Muscle layer of colon (tissue), 2 donors: ENCODE measurements around the gene CPXM1.
A peak's percentile ranks its signal among the peaks of the same experiment; 100 is the strongest.

Source experiments
- H3K27ac ChIP-seq: one replicate; pipeline ENCODE4 v1.7.0; 2013; ENCODE audit warnings: low read depth, mild to moderate bottlenecking, low read length, moderate library complexity
- H3K27me3 ChIP-seq, 2 donors: one replicate each; pipeline ENCODE4 v1.7.0; 2013; ENCODE audit warnings: low read length in 2 of 2, mild to moderate bottlenecking in 2 of 2; ENCODE audit not compliant: insufficient read depth in 2 of 2, control insufficient read depth in 1 of 2
- H3K36me3 ChIP-seq: one replicate; pipeline ENCODE4 v1.7.0; 2013; ENCODE audit warnings: mild to moderate bottlenecking, low read length; ENCODE audit not compliant: insufficient read depth
- H3K4me1 ChIP-seq: one replicate; pipeline ENCODE4 v1.7.0; 2013; ENCODE audit warnings: mild to moderate bottlenecking, low read length; ENCODE audit not compliant: insufficient read depth
- H3K4me3 ChIP-seq, 2 donors: one replicate each; pipeline ENCODE4 v1.7.0; 2013; ENCODE audit warnings: low read length in 2 of 2, low read depth in 1 of 2, mild to moderate bottlenecking in 1 of 2, moderate library complexity in 1 of 2
- H3K9ac ChIP-seq: one replicate; pipeline ENCODE4 v1.7.0; 2013; ENCODE audit warnings: low read length
- H3K9me3 ChIP-seq: one replicate; pipeline ENCODE4 v1.7.0; 2013; ENCODE audit warnings: mild to moderate bottlenecking, low read length
- donor health status: abdominal sarcoma.
- donor health status: Adenocarcinoma of cecum.

Gene CPXM1

DNA sequence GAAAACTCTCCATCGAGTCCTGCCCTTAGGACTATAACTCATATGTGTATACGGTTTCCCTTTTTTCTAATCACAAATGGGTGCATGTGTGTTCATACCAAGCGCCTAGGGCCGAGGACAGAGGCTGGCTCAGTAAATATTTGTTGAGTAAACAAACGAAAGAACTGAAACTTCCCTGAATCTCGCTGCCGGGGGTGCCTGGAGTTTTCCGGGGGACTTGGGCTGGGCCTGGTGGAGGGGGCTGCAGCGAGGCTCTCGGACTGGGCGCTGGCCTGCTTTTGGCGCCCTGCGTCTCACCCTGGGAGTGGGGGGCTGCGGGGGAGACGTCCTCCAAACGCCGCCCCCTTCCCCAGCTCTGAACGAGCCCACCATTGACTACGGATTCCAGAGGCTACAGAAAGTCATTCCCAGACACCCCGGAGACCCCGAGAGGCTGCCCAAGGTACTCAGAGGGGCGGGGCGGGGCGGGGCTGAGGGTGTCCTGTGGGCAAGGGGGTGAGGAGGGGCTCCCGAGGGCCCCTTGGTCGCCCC lies 49.0 kb downstream of the CPXM1 start:
- H3K27me3 ChIP-seq, result peaks cover 14 to 39% of the 10 kb centered on the region in 2 donors
- H3K9ac ChIP-seq, result no peak overlapping the region
- H3K9me3 ChIP-seq, result no peaks in the 10 kb centered on the region
- H3K4me3 ChIP-seq, result peak overlapping the region; percentile 41 to 45
- H3K36me3 ChIP-seq, result no peaks in the 10 kb centered on the region
- no peak overlapping the region for H3K27ac ChIP-seq
- H3K4me1 ChIP-seq, result peaks cover 21% of the 10 kb centered on the region

DNA sequence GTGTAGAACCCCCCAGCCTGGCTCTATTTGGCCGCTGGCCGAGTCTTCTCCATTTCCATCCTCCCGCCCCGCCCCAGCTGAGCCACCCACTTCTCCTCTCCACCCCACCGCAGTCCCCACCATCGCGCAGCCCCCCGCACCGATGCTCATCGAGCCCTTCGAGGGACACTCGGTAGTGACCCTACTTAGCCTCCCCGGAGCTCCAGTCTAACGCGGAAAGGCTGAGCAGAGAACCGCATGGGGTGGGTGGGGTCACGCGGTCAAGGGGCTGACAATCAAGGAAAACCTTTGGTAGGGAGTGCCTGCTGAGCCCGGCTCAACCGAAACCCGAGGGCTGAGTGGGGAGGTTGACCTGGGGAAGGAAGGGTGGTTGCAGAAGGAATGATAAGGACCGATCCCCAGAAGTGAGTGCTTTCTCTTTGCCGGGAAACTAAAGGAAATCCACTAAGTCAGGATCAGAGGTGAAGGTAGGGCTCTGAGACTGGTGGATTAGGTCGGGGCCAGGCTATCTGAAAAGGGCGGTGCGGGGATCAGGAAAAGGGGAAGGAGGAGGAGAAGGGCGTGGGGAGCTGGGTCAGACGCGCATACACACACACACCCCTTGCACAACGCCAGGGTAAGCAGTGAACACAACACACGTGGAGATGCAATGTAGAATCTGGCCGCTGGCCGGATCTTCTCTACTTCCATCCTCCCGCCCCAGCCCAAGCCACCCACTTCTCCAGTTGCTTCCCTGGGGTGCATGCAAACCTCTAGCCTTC lies 49.8 kb downstream of the CPXM1 start:
- H3K9me3 ChIP-seq, result no peaks in the 10 kb centered on the region
- H3K27ac ChIP-seq, result no peak overlapping the region
- H3K27me3 ChIP-seq, result peaks cover 14 to 39% of the 10 kb centered on the region in 2 donors
- H3K9ac ChIP-seq, result no peak overlapping the region
- no peaks in the 10 kb centered on the region for H3K36me3 ChIP-seq
- peak overlapping the region in 1 of 2 donors; percentile 45 for H3K4me3 ChIP-seq
- H3K4me1 ChIP-seq, result peaks cover 21% of the 10 kb centered on the region

DNA sequence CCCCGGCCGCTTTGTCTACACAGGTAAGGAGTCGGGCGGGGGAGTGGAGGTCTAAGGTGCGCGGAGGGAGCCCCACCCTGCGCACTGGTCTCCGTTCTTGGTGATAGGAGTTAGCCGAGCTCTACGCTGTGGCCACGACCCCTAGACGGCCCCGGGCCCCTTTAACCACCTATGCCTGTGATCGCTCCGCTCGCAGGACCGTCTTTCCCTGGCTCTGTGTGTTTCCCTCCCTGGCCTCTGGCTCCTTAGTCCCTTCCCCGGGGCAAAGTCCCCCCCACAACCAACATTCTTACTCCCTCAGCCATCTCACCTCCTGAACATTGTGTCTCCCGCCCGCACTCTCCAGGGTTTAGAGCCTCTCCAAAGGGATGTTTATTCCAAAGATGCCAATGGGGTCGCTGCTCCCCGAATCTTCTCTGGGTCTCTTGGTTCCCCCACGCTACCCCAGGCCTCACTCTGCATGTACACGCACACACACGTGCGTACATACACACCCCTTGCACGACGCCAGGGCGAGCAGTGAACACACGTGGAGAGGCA lies 50.4 kb downstream of the CPXM1 start:
- H3K9me3 ChIP-seq, result no peaks in the 10 kb centered on the region
- peaks cover 21% of the 10 kb centered on the region for H3K4me1 ChIP-seq
- no peak overlapping the region for H3K27ac ChIP-seq
- H3K36me3 ChIP-seq, result no peaks in the 10 kb centered on the region
- H3K27me3 ChIP-seq, result peaks cover 14 to 36% of the 10 kb centered on the region in 2 donors
- H3K4me3 ChIP-seq, result no peak overlapping the region
- H3K9ac ChIP-seq, result no peak overlapping the region

DNA sequence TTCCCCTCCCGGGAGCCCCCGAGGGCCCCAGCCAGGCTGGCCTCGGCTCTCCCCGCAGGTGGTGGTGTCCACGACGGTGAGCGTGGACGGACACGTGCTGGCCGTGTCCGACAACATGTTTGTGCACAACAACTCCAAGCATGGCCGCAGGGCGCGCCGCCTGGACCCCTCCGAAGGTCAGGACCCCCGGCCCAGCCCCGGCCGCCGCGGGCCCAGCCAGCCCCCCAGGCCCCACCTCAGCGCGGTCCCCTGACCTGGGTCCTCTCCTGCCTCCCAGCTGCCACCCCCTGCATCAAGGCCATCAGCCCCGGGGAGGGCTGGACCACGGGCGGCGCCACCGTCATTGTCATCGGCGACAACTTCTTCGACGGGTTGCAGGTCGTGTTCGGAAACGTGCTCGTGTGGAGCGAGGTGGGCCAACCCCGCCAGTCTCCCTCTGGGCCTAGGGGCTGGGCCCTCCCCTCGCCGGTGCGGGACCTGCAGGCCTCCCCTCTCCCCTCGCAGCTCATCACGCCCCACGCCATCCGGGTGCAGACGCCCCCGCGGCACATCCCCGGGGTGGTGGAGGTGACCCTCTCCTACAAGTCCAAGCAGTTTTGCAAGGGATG lies 51.0 kb downstream of the CPXM1 start:
- H3K4me1 ChIP-seq, result peaks cover 21% of the 10 kb centered on the region
- no peak overlapping the region for H3K9ac ChIP-seq
- H3K9me3 ChIP-seq, result no peaks in the 10 kb centered on the region
- no peak overlapping the region for H3K27ac ChIP-seq
- H3K4me3 ChIP-seq, result no peak overlapping the region
- H3K36me3 ChIP-seq, result no peaks in the 10 kb centered on the region
- H3K27me3 ChIP-seq, result peaks cover 14 to 31% of the 10 kb centered on the region in 2 donors

DNA sequence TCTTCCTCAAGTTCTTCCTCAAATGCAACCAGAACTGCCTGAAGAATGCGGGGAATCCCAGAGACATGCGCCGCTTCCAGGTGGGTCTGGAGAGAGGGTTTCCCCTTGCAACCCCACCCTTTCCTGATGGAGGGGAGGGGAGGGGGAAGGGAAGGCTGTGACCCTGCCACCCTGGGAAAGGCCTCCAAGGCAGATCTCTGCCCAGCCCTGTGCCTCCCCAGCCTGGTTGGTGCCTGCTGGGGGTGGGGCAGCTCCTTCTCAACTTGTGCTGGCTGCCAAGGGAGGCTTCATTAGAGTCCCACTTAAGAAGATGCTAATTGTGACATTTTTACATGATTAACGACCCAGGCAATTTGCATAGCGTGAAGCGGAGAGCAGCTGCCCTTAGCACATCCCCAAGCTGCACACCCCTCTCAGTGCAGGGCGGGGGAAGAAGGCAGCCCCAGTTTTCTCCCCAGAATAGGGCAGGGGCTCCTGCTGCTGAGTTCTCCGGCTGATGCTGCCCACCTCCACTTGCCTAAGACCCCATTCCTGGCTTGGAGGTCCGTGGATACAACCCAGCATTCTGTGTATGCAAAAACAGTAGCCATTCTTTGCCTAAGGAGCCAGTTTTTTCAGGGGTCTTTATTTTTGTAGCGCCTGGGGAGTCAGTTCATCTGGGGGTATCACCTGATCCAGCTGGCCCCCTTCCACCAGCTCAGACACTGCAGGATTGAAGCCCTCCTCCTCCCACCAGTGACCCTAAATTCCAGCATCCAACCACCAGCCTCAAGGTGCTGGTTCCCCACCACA lies 51.7 kb downstream of the CPXM1 start:
- Histone ChIP-seq H3K9ac (no peak overlapping the region), H3K36me3 (no peaks in the 10 kb centered on the region), H3K4me1 (peaks cover 21% of the 10 kb centered on the region), H3K9me3 (no peaks in the 10 kb centered on the region), H3K4me3 (no peak overlapping the region), H3K27me3 (peaks cover 10 to 24% of the 10 kb centered on the region in 2 donors), H3K27ac (no peak overlapping the region)

DNA sequence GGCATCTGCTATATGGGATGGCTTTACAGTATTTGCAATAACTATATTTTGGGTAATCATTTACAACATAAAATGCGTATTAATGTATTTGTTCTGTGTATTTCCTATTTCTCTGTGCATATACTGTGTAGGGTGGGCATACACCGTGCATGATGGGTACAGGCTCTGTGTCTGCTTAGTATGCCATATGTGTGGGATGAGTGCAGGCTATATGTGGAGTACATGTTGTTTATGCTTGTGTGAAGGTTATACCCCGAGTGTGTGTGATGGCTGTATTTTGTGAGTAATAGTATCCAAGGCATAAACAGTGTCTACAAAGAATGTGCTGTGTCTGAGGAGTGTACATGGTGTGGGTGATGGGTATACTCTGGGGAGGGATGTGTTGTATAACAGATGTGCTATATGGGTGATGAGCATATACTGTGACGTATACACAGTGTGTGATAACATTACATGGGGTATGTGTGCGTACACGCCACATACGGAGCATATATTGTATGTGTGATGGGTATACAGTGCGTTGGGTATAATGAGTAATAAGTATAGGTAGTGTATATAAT lies 52.7 kb downstream of the CPXM1 start:
- H3K27ac ChIP-seq, result no peak overlapping the region
- no peak overlapping the region for H3K4me3 ChIP-seq
- H3K27me3 ChIP-seq, result peaks cover 0 to 14% of the 10 kb centered on the region in 2 donors
- H3K9me3 ChIP-seq, result no peaks in the 10 kb centered on the region
- no peak overlapping the region for H3K9ac ChIP-seq
- H3K4me1 ChIP-seq, result peaks cover 12% of the 10 kb centered on the region
- H3K36me3 ChIP-seq, result no peaks in the 10 kb centered on the region

DNA sequence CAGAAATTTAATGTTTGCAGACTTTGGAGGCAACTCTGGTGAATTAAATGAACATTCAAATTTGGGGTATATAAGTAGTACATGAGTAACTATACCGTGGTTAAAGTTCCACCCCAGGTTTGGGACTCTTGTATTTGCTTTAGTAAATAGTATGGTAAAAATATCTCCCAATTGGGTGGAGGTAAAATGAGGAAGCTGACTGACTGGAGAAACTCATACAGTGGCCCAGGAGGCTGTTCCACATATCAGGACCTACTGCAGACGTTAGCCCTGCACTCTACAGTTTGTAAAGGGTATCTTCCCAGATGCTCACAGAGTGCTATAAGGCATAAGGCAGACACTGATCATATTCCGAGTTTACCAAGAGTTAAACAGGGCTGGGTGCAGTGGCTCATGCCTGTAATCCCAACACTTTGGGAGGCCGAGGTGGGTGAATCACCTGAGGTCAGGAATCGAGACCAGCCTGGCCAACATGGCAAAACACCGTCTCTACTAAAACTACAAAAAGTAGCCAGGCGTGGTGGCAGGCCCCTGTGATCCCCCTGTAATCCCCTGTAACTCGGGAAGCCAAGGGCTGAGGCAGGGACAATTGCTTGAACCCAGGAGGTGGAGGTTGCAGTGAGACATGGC lies 53.7 kb downstream of the CPXM1 start:
- no peaks in the 10 kb centered on the region for H3K36me3 ChIP-seq
- H3K27me3 ChIP-seq, result peaks cover 0 to 9% of the 10 kb centered on the region in 2 donors
- H3K4me1 ChIP-seq, result peaks cover 8% of the 10 kb centered on the region
- no peak overlapping the region for H3K4me3 ChIP-seq
- H3K9ac ChIP-seq, result no peak overlapping the region
- no peak overlapping the region for H3K27ac ChIP-seq
- no peaks in the 10 kb centered on the region for H3K9me3 ChIP-seq

DNA sequence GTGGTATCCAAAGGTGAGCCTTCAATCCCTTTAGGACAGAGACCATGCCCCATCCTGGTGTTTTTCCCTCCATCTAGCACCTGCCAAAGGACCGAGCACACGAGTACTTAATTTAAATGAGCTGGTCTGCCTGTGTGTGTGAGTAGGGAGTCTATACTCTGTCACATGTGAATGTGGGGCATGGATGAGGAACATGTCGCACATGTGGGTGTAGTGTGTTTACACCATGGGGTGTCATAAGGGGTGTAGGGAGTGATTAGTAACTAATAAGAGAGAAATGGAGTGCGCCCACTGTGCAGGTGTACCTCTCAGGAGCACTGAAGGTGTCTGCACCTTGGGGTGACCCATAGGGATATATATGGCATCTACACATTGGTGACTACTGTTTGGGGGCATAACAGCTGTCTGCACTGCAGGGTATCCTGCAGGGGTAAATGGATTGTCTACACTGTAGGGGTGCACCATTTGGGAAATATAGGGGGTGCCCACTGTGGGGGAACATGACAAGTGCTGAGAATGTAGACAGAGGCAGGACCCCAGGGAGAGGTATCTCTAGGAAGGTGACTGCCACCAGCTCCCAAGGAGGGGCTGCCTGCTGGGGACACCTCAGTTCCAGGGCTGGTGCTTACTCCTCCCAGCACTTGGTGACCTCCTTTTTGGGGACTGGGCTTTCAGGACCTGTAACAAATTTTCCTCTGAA lies 54.3 kb downstream of the CPXM1 start:
- no peaks in the 10 kb centered on the region for H3K36me3 ChIP-seq
- H3K27me3 ChIP-seq, result peaks cover 0 to 9% of the 10 kb centered on the region in 2 donors
- no peak overlapping the region for H3K27ac ChIP-seq
- no peak overlapping the region for H3K4me3 ChIP-seq
- no peaks in the 10 kb centered on the region for H3K9me3 ChIP-seq
- peaks cover 8% of the 10 kb centered on the region for H3K4me1 ChIP-seq
- H3K9ac ChIP-seq, result no peak overlapping the region

DNA sequence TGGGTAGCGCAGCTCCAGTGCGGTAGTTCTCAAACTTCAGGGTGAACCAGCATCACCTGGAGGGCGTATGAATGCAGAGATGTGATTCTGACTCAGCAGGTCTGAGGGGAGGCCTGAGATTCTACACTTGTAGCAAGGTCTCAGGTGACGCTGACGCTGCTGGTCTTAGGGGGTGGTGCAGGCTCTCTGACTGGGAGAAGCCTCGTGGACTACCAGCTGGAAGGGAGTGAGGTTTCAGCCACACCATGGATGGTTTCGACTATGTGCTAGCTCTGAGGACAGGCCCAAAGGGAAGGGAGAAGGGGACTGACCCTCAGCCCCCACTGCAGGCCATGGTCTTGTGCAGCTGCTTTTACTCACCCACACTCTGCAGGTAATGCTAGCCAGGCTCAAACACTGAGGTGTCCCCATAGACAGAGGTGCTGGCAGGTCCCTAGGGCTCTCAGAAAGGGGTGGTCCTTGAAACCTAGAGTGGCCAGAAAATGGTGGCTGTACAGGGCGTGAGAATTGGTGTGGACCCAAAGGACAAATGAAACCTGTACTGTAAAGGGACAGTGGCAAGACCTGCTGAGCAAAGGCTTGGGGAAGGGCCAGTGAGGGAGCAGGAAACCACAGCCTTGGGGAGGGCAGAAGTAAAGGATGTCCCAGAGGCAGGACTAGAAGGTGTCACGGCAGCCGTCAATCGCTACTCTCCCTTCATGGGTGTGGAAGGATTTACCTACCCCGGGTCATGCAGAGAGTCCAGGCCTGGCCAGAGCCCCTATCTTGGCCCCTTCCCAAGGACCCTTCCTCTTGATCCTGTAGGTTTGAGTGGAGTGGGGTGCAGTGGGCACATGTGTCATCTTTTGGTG lies 55.1 kb downstream of the CPXM1 start:
- H3K9me3 ChIP-seq, result no peaks in the 10 kb centered on the region
- no peaks in the 10 kb centered on the region for H3K36me3 ChIP-seq
- H3K9ac ChIP-seq, result no peak overlapping the region
- peaks cover 1% of the 10 kb centered on the region for H3K4me1 ChIP-seq
- H3K27ac ChIP-seq, result no peak overlapping the region
- H3K4me3 ChIP-seq, result no peak overlapping the region
- peaks cover 0 to 5% of the 10 kb centered on the region in 2 donors for H3K27me3 ChIP-seq
